Urinary bladder (tissue), 4 donors: ENCODE results near the gene CYP26B1. TPM values are rescaled to one million over a fixed set of nuclear protein-coding genes. Genes with fewer than 3 reads are reported as not detected.

Experiments
- DNase-seq: peaks from one replicate; pipeline ENCODE4 v3.0.0-alpha.2; 2015; ENCODE audit errors: extremely low spot score
- H3K27ac ChIP-seq: one replicate; pipeline ENCODE4 v1.5.1; 2013; ENCODE audit warnings: low read depth, mild to moderate bottlenecking, moderate library complexity
- H3K36me3 ChIP-seq: one replicate; pipeline ENCODE4 v1.6.1; 2013; ENCODE audit warnings: mild to moderate bottlenecking, moderate library complexity; ENCODE audit not compliant: insufficient read depth
- H3K4me1 ChIP-seq: one replicate; pipeline ENCODE4 v1.6.1; 2013; ENCODE audit warnings: mild to moderate bottlenecking, moderate library complexity; ENCODE audit not compliant: insufficient read depth
- H3K4me3 ChIP-seq: one replicate; pipeline ENCODE4 v1.5.1; 2013; ENCODE audit warnings: low read depth, low read length
- WGBS: extraction: QIAGEN DNeasy Blood & Tissue Kit; methylation state at CpG from one replicate; pipeline ENCODE4 v1.1.7; 2013; 5-methylcytosine and 5-hydroxymethylcytosine counted together
- polyA plus RNA-seq: library from polyadenylated mRNA; stranded (reverse); fragments of 200-250 nt; gene quantifications from one replicate; pipeline ENCODE4 v1.2.3, GENCODE V29; 2013
- total RNA-seq: library from RNA; depleted of rRNA; stranded (reverse); fragments of >200 nt; gene quantifications from one replicate; pipeline ENCODE4 v1.2.3, GENCODE V29; 2014
- donor health status: healthy with polysubstance abuse.
- donor health status: healthy.

The CYP26B1 gene
- total and polyA plus RNA-seq, 2 donors, result 4.7 to 6.1 TPM

- Histone ChIP-seq H3K4me1 (no peaks in the 10 kb centered on the region), H3K4me3 (no peak overlapping the region), H3K36me3 (no peaks in the 10 kb centered on the region), H3K27ac (no peak overlapping the region)
- WGBS, result 6% methylated on average over 28 of the region's 28 CpGs
- DNase-seq, result peak; percentile 69
Observed at GRCh38 chr2:72150157-72150860, 2.6 kb upstream of the CYP26B1 start.

GRCh38 chr2:72149556-72150156 is 2.0 kb upstream of the CYP26B1 start:
- H3K4me1 ChIP-seq, result no peaks in the 10 kb centered on the region
- peak overlapping the region; percentile 47 for H3K4me3 ChIP-seq
- no peak for DNase-seq
- no peaks in the 10 kb centered on the region for H3K36me3 ChIP-seq
- no peak overlapping the region for H3K27ac ChIP-seq
- WGBS, result 2% methylated on average over 45 of the region's 45 CpGs

DNA sequence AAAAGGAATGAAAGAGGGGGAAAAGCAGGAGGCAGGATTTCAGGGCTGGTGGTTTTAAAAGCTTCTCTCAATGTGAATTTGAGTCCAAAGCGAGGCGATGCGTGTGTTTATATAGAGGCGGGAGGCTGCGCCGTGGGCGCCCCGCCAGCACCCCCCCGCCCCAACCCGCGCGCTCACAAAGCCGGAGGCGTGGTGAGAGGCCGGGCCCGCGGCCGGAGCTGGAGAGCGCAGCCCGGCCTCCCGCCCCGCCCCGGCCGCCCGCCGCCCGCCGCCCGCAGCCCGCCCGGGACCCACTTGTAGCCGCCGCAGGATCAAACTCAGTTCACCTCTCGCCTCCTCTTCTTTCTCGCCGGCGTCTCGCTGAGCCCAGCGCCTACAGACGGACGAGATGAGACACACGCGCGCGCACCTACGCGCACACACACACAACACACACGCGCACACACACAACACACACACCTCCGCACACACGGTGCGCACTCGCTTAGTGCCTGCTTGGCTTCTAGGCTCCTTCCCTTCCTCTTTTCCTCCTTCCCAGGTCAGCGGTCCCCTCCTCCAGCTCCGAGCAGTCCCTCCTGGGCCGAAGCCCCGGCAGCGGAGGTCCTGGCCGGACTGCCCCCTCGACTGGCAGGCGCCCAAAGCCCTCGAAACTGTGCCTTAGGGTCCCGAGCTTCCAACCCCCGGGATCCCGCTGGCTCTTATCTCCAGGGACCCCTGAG is 1.3 kb upstream of the CYP26B1 start:
- H3K4me1 ChIP-seq, result peaks cover 1% of the 10 kb centered on the region
- H3K4me3 ChIP-seq, result peak overlapping the region; percentile 47
- no peaks in the 10 kb centered on the region for H3K36me3 ChIP-seq
- WGBS, result under 1% methylated on average over 65 of the region's 65 CpGs
- H3K27ac ChIP-seq, result no peak overlapping the region
- DNase-seq, result no peak

DNA sequence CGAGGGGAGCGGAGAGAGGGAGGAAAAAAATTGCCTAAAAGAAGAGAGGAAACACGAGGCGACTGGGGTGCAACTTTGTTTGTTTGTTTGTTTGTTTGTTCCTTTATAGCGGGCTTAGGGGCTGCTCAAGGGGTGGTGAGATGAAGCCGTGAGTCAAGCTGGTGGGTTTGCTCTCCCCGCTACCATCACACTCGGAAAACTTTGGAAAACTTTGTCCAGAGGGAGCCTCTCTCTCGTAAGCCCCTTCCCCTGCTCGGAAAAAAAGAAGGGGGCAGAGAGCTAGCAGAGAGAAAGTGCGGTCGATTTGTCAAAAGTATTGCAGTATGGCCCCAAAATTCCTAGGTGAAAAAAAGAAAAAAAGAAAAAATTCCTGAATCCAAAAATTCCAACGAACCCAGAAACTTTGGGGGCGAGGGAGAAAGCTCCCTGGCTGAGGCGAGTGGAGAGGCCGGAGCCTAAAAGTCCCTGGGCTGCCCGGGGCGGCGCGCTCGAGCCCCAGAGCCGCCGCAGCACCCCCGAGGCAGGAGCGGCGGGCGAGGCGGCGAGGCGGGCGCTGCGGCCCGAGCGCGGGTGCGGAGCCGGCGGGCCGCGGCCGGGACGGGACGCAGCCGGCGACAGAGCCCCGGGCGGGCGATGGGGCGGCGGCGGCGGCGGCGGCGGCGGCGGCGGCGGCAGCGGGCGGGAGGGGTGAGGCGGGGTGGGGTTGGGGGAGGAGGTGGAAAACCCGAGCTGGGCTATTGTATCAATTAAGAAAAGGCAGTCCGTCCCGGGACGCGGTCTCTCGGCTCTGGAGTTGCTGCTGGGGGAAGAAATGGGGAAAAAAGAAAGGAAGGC is 558 bp upstream of the CYP26B1 start:
- no peak overlapping the region for H3K27ac ChIP-seq
- peaks cover 4% of the 10 kb centered on the region for H3K4me1 ChIP-seq
- H3K36me3 ChIP-seq, result no peaks in the 10 kb centered on the region
- WGBS, result 1% methylated on average over 68 of the region's 68 CpGs
- H3K4me3 ChIP-seq, result peak overlapping the region; percentile 47
- no peak for DNase-seq

DNA sequence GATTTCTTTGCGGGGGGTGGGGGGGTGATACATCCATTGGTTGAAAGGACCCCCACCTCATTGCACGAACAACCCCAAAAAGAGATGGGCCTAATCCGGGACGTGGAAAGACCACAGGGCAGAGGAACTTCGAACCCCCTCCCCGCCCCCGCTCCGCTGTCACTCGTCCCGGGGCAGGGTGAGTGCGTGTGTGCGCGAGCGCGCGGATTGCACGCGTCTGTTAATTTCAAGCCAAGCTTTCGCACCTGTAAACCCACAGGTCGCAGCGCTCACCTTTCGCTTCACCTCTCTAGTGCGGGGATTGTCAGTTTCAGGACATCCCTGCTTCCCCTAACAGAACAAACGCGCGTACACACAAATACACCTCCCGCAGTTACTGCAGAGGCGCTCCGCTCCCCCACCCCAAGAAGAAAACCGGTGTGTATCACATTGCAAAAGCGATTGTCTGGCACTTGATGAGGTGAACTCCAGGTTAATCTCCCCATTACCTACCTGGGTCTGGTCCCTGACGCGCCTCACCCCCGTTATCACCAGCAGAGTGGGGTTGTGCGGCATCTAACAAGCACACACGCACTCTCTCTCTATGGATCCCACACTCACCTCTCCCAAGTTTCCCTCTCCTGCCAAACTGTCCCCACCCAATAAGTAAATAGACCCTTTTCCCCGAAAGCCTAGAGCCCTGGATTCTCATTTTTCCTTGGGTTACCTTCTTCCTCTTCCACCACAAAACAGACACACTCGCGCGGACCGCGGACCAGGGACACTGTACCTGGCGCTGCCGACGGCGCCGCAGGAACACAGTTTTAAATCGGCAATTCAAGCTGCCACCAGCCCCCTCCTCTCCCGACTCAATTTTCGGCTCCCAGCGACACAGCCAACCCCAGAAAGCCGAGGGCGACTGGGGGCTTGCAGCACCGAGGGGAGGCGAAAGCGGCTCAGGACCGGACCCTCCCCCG is 1.0 kb downstream of the CYP26B1 start:
- H3K27ac ChIP-seq, result no peak overlapping the region
- 5% methylated on average over 58 of the region's 58 CpGs for WGBS
- peaks cover 4% of the 10 kb centered on the region for H3K4me1 ChIP-seq
- H3K4me3 ChIP-seq, result peak overlapping the region; percentile 38
- H3K36me3 ChIP-seq, result no peaks in the 10 kb centered on the region
- DNase-seq, result no peak

GRCh38 chr2:72145658-72146329 is 1.9 kb downstream of the CYP26B1 start:
- no peaks in the 10 kb centered on the region for H3K36me3 ChIP-seq
- H3K4me3 ChIP-seq, result peak overlapping the region; percentile 35
- no peak for DNase-seq
- peaks cover 4% of the 10 kb centered on the region for H3K4me1 ChIP-seq
- H3K27ac ChIP-seq, result no peak overlapping the region
- 3% methylated on average over 33 of the region's 33 CpGs for WGBS

- peaks cover 4% of the 10 kb centered on the region for H3K4me1 ChIP-seq
Observed at GRCh38 chr2:72145289-72145657, 2.4 kb downstream of the CYP26B1 start.

DNA sequence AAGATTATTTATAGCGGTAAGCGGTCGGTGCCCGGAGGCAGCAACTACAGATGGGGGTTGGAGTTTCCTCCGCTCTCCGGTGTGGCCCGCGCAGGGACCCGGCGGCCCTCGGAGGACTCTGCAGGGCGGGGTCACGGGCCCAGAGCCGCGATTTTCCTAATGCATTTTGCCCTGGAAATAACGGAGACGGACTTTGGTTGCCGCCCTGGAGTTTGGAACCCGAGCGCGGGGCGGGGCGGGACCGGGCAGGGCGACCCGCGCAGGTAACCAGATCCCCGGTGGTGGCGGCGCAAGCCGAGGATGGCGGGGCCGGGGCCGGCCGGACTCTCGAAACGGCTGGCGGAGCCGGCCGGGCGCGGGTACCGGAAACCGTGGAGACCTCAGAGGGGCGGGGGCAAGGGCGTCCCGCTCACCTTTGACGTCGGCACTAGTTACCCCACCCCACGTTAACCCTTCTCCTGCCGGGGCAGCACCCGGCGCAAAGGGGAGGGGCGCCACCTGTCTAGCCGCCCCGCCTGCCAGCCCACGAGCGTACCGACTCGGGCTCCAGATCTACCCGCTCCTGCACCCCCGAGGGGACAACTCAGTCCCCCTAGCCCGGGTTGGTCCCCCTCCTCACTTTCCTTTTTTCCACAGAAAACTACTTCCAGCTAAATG is 2.9 kb downstream of the CYP26B1 start:
- H3K27ac ChIP-seq, result peak overlapping the region; percentile 12
- H3K4me1 ChIP-seq, result peaks cover 4% of the 10 kb centered on the region
- 1% methylated on average over 63 of the region's 63 CpGs for WGBS
- no peak for DNase-seq
- H3K36me3 ChIP-seq, result no peaks in the 10 kb centered on the region
- peak overlapping the region; percentile 35 for H3K4me3 ChIP-seq

More at GRCh38 chr2:72145289-72145657, 2.4 kb downstream of the CYP26B1 start:
- Histone ChIP-seq H3K36me3 (no peaks in the 10 kb centered on the region), H3K27ac (no peak overlapping the region), H3K4me3 (peak overlapping the region; percentile 35)
- WGBS, result under 1% methylated on average over 29 of the region's 29 CpGs
- DNase-seq, result no peak

- WGBS, result 12% methylated on average over 23 of the region's 23 CpGs
- Histone ChIP-seq H3K27ac (no peak overlapping the region), H3K36me3 (no peaks in the 10 kb centered on the region), H3K4me3 (peak overlapping the region; percentile 35), H3K4me1 (peaks cover 4% of the 10 kb centered on the region)
- no peak for DNase-seq
Observed at GRCh38 chr2:72144274-72144631, 3.4 kb downstream of the CYP26B1 start.

DNA sequence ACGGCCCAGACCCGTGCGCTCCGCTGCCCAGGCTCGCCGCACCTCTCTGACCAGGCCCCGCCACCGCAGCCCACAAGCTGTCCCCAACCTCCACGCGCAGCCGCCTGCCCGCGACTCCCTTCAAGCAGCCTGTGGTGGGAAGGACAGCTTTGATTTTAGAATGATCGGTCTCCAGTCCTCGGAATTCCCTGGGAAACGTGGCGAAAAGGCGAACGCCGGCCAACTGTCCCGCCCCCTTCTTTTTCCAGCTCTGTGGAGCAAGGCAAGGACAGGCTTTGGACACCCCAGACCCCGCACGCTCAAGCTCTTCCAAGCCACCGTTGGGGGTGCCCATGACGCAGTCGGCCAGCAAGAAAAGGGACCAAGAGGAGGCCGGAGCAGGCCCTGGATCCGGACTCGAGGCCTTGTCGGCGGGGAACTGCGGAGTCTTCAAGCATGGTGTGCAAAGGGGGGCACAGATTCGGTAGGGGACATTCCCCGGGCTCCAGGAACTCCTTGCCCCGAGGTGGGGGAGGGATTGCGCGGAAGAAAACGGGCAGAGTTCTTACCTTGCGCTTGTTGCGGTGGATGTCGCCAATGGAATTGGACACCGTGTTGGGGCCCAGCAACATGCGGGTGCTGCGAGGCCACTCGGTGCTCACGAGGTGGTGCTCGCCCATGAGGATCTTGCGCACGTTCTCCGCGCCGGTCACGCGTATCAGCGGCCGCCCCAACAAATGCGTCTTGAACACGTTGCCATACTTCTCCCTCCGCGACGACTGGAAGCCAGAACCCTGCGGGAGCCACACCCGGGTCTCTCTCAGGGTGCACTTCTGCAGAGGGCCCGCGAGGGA is 4.0 kb downstream of the CYP26B1 start:
- Histone ChIP-seq H3K4me3 (peak overlapping the region; percentile 35), H3K4me1 (peaks cover 4% of the 10 kb centered on the region), H3K27ac (no peak overlapping the region), H3K36me3 (no peaks in the 10 kb centered on the region)
- no peak for DNase-seq
- 38% methylated on average over 65 of the region's 65 CpGs for WGBS
